Measurements from ENCODE around the gene FRAT1.

DNA sequence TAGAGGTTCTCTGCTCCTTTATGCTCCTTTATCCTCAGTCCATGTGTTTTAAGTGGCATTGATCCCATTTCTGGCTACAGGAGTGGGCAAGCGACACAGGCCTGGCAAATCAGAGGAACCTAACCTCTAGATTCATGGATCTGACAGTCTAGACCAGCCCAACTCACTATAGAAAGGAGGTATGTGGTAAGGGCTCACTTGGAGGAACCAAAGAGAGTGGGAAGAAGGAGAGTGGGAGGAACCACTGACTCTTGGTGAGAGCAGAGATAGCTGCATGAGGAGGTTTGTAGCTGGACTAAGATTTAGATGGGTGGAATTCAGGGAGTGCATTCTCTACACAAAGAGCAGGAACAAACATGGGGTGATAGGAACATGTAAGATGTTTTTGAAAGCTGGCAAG is 11.6 kb upstream of the FRAT1 start:
- no peak for TF ChIP-seq EZH2phosphoT487 (IDR thresholded peaks at IDR 0.05; ENCODE audit: low read depth)
- TF ChIP-seq CTCF (IDR thresholded peaks at IDR 0.05; ENCODE audit: low read depth, low read length): no peak

Data from OCI-LY3 (cell line).